ENCODE measurements around the gene EGFL8. TPM values are rescaled to one million over a fixed set of nuclear protein-coding genes. Genes with fewer than 3 reads are reported as not detected.
A peak's percentile ranks its signal among the peaks of the same experiment; 100 is the strongest.

Gene EGFL8
- total and polyA plus RNA-seq, 9 of the 15 experiments (the other 6 are each of a cell fraction or from before 2014, with no cell fraction given) = 2.2 to 47.4 (median 14.2) TPM

DNA sequence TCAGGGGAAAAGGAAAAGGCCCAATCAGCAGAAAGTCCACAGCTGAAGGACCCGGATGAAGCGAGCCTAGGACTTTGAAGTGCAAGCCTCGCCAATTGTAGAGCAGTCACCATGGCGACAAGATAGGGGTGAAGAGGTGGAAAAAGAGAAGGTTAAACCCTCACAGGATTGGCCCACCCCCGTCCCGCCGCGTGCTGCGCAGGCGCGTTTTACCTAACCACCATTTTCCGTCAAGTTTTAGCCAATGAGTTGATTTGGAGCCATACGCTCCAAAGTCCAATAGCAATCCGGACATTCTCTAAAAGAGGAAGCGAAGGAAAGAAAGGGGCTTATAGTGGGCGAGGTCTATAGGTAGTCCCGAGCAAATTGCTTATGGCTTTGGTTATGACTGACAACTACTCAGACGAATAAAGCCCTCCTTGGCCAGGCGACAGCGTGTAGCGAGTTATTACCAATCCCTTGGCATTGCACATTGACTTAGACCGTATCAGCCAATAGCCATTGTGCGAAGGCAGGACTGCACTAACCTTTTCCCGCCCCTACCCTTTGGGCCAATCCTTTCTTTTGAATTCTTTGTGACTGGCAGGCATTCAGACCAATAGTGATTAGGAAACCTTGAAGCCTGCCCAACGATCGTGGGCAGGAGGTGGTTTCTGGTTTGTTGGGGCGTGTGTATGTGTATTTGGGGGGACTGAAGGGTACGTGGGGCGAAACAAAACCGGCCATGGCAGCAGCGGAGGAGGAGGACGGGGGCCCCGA is 13.6 kb downstream of the EGFL8 start, which contains the start of gene RNF5 (continued):
- TF ChIP-seq, protein P1, sequence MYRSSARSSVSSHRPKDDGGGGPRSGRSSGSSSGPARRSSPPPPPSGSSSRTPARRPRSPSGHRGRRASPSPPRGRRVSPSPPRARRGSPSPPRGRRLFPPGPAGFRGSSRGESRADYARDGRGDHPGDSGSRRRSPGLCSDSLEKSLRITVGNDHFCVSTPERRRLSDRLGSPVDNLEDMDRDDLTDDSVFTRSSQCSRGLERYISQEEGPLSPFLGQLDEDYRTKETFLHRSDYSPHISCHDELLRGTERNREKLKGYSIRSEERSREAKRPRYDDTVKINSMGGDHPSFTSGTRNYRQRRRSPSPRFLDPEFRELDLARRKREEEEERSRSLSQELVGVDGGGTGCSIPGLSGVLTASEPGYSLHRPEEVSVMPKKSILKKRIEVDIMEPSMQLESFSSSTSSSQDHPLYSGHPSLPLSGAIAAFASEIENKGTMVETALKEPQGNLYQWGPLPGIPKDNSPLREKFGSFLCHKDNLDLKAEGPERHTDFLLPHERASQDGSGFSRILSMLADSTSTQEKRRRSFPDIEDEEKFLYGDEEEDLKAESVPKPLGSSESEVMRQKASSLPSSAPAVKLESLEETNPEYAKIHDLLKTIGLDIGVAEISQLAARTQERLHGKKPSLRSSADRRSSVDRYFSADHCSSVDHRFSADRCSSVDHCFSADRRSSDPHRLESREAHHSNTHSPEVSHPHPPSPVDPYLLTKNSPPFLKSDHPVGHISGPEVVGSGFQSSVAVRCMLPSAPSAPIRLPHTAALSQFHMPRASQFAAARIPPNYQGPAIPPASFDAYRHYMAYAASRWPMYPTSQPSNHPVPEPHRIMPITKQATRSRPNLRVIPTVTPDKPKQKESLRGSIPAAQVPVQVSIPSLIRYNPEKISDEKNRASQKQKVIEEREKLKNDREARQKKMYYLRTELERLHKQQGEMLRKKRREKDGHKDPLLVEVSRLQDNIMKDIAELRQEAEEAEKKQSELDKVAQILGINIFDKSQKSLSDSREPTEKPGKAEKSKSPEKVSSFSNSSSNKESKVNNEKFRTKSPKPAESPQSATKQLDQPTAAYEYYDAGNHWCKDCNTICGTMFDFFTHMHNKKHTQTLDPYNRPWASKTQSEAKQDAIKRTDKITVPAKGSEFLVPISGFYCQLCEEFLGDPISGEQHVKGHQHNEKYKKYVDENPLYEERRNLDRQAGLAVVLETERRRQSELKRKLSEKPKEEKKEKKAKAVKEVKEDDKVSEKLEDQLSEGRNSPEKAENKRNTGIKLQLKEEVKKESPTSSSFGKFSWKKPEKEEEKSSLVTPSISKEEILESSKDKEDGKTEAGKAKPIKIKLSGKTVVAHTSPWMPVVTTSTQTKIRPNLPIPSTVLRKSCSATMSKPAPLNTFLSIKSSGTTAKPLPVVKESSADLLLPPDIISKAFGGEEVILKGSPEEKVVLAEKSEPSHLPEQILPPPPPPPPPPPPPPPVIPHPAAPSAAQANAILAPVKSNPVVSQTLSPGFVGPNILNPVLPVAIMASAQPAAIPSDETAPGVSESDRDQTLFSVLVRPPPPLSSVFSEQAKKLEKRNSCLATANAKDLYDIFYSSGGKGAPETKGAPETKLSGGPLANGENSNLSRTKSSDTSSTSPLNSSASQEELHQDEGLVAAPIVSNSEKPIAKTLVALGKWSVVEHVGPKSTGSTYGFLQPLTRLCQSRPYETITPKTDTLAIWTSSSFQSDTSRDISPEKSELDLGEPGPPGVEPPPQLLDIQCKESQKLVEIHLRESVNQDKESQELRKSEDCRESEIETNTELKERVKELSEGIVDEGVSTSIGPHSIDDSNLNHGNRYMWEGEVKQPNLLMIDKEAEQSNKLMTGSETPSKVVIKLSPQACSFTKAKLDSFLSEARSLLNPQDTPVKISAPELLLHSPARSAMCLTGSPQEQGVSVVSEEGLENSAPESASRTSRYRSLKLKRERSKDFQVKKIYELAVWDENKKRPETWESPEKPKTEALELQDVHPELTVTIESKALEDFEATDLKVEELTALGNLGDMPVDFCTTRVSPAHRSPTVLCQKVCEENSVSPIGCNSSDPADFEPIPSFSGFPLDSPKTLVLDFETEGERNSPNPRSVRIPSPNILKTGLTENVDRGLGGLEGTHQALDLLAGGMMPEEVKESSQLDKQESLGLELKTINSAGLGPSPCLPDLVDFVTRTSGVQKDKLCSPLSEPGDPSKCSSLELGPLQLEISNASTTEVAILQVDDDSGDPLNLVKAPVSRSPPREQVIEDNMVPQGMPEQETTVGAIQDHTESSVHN (IDR thresholded peaks at IDR 0.05; ENCODE audit: borderline replicate concordance in 1 of 2, low read depth in 1 of 2) = no peak
- TF ChIP-seq ZNF24 (IDR thresholded peaks at IDR 0.05) (no peak), PRMT5 (CRISPR knock-in tag; IDR thresholded peaks at IDR 0.05) (no peak), MXI1 (IDR thresholded peaks at IDR 0.05; ENCODE audit: low read depth, low read length) (peak; percentile 88), RBM14 (IDR thresholded peaks at IDR 0.05; ENCODE audit: borderline replicate concordance, insufficient read depth, low read depth, low read length) (no peak), ZBTB7A (IDR thresholded peaks at IDR 0.05; ENCODE audit: borderline replicate concordance, control insufficient read depth, low read depth, low read length) (no peak), TRIM28 (IDR thresholded peaks at IDR 0.05) (no peak), XRCC3 (IDR thresholded peaks at IDR 0.05) (no peak), ZNF785 (CRISPR knock-in tag; IDR thresholded peaks at IDR 0.05) (no peak), ESRRA (IDR thresholded peaks at IDR 0.05; ENCODE audit: borderline replicate concordance, low read depth) (peak; percentile 74; the same call in 1 of the 2 replicates), MAFK (IDR thresholded peaks at IDR 0.05; ENCODE audit: low read length) (peak; percentile 97)
- TF ChIP-seq, protein P2, sequence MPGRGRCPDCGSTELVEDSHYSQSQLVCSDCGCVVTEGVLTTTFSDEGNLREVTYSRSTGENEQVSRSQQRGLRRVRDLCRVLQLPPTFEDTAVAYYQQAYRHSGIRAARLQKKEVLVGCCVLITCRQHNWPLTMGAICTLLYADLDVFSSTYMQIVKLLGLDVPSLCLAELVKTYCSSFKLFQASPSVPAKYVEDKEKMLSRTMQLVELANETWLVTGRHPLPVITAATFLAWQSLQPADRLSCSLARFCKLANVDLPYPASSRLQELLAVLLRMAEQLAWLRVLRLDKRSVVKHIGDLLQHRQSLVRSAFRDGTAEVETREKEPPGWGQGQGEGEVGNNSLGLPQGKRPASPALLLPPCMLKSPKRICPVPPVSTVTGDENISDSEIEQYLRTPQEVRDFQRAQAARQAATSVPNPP (IDR thresholded peaks at IDR 0.05; ENCODE audit: borderline replicate concordance, insufficient read depth, insufficient read length) = no peak
- TF ChIP-seq, protein P3, sequence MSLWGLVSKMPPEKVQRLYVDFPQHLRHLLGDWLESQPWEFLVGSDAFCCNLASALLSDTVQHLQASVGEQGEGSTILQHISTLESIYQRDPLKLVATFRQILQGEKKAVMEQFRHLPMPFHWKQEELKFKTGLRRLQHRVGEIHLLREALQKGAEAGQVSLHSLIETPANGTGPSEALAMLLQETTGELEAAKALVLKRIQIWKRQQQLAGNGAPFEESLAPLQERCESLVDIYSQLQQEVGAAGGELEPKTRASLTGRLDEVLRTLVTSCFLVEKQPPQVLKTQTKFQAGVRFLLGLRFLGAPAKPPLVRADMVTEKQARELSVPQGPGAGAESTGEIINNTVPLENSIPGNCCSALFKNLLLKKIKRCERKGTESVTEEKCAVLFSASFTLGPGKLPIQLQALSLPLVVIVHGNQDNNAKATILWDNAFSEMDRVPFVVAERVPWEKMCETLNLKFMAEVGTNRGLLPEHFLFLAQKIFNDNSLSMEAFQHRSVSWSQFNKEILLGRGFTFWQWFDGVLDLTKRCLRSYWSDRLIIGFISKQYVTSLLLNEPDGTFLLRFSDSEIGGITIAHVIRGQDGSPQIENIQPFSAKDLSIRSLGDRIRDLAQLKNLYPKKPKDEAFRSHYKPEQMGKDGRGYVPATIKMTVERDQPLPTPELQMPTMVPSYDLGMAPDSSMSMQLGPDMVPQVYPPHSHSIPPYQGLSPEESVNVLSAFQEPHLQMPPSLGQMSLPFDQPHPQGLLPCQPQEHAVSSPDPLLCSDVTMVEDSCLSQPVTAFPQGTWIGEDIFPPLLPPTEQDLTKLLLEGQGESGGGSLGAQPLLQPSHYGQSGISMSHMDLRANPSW (CRISPR knock-in tag; IDR thresholded peaks at IDR 0.05) = no peak; the same call in 1 of the 2 replicates
- TF ChIP-seq, protein P4, sequence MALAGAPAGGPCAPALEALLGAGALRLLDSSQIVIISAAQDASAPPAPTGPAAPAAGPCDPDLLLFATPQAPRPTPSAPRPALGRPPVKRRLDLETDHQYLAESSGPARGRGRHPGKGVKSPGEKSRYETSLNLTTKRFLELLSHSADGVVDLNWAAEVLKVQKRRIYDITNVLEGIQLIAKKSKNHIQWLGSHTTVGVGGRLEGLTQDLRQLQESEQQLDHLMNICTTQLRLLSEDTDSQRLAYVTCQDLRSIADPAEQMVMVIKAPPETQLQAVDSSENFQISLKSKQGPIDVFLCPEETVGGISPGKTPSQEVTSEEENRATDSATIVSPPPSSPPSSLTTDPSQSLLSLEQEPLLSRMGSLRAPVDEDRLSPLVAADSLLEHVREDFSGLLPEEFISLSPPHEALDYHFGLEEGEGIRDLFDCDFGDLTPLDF (CRISPR knock-in tag; IDR thresholded peaks at IDR 0.05) = peak; percentile 87; the same call in 1 of the 2 replicates

All from K562 (cell line).